Stimulated activated naive CD4-positive, alpha-beta T cell treated with Interleukin-2 at 50 U/mL for 16 hours (primary cell): ENCODE results near the gene COL15A1.

Experiments used
- DNase-seq: peaks from one replicate; lab custom pipeline; 2025; lab: John Stamatoyannopoulos, UW

COL15A1 gene

DNA sequence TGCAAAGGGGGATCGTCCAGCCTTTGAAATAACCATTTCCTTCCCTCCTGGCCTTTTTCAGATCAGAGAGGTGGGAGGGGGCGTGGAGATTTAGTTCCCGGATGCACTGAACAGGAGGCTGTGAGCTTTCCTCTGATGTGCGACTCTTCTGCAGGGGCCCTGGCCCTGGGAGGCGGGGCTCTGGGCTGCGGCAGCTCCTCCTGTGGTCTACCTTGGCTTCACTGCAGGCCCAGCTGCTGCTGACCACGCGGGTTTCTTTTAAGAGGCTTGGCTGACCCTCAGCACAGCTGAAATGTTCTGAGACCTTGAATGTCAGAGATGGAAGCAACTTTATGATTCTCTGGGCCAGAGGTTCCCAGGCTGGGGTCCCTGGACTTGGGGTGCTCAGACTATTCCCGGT is 27.0 kb upstream of the COL15A1 start:
- DNase-seq: no peak

DNA sequence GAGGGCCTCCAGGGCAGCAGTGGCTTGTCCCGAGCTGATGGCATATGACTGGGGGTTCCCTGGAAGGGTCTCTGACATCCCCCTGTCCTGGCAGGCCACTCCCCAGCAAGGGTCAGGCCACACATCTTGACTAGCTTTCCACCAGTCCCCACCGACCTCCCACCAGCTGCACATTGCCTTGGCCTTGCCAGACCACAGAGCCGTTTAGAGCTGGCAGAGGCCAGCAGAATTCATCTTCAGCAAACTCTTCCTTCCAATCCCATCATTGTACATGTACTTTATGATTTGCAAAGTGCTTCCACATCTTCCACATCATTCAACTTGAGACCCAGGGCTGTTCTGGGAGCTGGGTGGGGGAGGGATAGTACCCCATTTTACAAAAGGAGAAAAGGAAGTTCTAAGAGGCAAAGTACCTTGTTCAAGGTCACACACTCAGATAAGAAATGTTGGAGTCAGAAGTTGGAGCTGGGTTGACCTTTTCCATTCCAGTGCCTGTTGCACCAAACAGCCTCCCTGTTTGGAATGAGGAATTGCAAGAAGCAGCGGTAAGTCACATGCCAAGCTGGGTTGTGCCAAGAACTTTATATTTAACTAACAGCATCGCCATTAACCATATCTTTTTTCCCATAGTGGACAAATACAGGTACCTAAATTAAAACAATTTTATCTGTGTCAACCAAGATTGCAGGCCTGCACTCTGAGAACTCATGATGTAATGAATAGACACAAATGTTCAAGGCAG is 25.8 kb upstream of the COL15A1 start:
- DNase-seq: no peak

GRCh38 chr9:98921732-98922131 is 22.0 kb upstream of the COL15A1 start:
- DNase-seq: no peak

DNA sequence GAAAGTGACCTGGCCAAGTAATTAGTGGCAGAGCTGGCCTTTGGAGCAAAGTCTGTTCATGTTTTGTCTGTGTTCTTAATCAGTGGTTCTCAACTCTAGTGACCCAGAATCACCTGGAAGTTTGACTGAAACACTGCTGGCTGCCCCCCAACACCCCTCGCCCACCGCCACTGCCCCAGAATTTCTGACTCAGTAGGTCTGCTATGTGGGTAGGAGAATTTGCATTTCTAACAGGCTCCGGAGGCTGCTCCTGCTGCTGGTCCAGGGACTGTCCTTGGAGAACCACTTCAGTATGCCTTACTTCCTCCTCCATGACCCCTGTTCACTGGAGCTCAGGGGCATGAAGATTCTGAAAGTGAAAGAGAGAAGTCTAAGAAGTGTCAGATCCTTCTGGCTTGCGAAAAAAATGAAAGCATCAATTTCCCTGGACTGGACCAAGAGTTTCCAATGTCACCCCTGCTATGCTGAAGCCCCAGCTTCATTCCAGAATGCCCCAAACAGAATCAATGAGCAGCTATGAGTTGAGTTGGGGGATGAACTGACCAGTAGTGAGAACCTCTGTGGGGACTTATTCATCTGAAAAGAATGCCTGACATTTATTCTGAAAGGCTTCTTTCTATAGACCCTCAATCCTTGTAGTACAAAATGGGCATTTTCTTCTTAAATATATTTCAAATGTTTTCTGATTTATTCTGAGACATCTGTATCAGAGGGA is 20.8 kb upstream of the COL15A1 start:
- no peak for DNase-seq

DNA sequence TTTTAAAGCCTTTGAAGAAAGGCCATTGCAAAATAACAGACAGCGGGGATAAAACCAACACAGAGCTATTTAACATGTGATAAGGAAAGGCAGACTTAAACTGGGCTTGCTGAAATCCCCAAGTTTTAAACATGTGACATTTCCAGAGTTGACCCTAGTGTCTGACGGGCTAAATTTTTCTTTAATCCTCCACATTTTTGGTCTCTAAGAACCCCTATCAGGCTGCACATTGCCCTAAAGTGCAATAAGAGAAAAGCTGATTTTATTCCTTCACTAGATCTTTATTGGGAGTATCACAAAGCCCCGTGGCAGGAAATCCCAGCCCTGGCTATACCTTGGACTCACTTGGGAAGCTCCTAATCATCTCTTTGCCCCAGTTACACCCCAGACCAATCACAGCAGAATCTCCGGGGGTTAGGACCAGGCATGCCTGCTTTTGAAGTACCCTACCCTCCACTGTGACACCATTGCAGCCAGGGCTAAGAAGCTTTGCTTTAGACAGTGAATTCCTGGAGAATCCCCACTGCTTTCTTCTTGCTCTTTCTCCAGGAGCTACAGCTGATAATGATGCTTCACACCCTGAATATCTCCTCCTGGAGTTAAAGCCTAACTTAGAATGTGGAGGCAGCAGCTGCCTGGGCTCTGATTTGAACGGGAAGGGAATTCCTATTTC is 20.1 kb upstream of the COL15A1 start:
- no peak for DNase-seq

- no peak for DNase-seq
Measured at GRCh38 chr9:98924946-98925820, 18.5 kb upstream of the COL15A1 start.

DNA sequence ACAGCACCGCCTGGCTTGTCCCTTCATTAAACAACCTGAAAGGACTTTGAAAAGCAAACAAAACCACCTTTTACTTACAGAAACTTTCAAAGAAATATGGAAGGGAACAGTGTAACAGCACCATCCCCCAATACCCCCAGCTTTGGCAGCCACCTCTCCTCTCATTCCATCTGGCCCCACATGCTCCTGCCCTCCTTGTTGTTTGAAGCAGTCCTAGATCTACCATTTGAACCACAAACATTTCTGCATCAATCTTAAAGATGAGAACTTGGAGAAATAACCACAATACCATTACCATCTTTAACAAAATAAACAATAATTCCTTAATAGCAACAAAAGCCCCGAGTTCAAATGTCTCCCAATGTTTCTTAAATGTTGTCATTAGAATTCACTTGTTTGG is 17.8 kb upstream of the COL15A1 start:
- no peak for DNase-seq

DNA sequence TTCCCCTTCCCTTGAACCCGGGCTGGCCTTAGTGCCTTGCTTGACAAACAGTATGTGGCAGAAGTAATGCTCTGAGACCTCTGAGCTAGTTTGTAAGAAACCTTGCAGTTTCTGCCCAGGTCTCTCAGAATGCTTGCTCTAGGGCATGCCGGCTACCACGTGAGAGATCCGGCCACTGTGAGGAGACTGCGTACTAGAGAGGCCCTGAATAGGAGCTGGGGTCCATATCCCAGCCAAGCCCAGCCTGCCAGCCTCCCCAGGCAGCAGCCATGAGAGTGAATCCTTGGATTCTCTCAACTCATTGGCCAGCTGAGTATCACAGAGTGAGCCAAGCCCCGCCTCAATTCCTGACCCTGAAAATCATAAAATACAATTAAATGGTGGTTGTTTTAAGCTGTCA is 16.0 kb upstream of the COL15A1 start:
- DNase-seq: no peak

DNA sequence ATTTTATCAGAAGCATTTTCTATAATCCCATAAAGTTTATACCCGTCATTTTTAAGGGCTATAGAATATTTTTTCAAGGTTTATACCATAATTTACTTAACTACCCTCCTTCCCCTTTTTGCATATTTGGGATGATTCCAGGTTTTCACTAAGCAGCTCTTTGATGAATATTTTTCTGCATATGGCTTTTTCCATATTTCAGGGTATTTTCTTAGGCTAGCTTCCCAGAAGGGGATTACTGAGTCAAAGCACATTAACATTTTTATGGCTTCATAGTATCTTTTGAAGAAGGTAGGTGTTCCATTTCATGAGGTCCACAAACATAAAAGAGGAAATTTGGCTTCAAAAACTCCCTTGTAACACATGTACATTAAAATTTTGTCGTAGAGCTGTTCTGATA is 14.6 kb upstream of the COL15A1 start:
- DNase-seq: no peak

GRCh38 chr9:98929895-98930341 is 13.8 kb upstream of the COL15A1 start:
- no peak for DNase-seq

DNA sequence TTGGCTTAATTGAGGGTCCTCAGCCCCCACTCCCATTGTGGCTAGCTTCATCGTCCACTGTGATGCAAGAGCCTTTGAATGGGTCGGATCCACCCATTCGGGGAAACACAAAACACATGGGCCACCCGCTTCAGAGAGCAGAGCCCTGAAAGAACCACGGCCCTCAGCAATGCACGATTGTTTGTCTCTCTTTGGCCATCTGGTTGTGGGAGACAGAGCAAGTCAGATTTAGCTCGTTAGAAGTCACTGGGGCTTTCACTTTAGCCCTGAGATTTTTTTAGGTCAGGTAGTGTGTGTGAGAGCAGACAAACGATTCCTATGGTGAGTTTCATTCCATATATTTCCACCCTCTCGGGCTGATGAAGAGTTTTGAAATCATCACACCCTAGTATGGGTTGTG is 12.9 kb upstream of the COL15A1 start:
- DNase-seq: no peak

DNA sequence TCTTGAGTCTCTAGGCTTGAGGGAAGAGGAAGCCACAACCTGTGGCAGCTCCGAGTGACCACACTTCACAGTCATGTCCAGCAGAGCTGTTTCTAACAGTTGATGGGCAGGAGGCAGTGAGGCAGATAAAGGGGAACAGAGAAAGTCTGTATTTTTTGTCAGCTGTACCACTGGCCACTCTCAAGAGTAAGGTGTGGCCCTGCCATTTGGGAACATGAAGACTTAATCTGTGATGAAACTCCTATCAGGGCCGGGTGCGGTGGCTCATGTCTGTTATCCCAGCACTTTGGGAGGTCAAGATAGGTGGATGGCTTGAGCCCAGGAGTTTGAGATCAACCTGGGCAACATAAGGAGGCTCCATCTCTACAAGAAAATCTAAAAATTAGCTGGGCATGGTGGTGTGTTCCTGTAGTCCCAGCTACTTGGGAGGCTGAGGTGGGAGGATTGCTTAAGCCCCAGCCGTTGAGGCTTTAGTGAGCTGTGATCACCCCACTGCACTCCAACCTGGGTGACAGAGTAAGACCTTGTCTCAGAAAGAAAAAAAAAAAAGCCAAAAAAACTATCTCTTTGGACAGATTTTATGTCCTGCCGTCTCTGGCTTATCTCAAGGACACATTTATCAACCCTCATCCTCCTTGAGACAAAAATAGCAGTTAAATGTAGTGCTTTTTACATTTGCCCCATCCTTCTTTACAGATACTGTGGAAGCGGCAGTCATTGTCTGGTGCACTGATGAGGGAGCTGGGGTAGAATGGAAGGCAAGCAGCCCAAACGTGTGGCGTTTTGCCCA is 11.9 kb upstream of the COL15A1 start:
- no peak for DNase-seq

DNA sequence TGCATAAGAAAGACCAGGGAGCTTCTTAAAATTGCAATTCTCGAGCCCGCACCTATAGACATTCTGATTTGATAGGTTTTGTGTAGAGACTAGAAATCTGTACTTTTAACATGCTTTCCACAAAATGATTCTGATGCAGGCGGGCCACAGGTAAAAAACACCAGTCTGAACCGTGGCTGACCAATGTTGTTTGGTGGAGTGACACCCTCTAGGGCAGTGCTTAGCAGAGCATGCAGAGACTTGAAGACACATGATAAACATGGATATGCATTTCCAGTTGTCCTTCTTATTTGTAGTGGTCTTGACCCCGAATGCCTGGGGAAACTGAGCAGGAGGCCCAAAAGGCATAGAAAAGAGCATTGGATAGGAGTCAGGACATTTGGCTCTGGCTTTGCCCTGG is 10.5 kb upstream of the COL15A1 start:
- no peak for DNase-seq

DNA sequence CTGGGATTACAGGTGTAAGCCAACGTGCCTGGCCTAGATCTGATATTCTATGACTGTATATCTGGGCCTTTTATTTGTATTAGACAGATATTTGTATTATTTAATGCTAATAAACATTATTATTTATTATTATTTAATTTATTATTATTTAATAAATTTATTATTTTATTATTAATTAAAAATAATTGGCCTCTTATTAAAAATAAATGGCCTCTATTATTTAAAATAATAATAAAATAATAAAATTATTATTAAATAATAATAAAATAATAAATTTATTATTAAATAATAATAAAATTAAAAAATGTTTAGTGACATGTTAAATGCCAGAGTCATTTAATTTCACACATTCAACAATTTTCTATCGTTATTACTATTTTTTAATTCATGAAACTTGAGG is 9.8 kb upstream of the COL15A1 start:
- DNase-seq: no peak

DNA sequence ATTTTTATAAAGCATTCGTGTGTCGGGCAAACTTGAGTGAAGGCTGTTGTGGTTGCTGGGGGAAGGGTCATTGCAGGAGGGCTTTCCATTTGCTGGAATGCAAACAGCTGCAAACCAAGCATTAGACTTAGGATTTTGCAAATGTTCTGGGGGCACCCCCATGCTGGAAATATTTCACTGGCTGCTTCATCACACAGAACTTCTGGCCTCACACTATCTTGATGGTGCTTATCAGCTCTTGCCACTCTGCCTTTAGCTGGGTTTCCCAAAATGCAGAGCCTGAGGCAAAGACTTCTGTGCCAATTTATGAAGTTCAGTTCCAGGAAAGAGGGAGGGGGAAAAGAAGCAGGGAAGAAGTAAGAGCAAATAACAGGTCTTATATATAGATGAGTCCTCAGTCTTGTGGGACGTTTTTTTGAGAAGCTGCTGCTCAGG is 8.6 kb upstream of the COL15A1 start:
- DNase-seq: no peak

- DNase-seq: no peak
Measured at GRCh38 chr9:98940276-98940675, 3.4 kb upstream of the COL15A1 start.

DNA sequence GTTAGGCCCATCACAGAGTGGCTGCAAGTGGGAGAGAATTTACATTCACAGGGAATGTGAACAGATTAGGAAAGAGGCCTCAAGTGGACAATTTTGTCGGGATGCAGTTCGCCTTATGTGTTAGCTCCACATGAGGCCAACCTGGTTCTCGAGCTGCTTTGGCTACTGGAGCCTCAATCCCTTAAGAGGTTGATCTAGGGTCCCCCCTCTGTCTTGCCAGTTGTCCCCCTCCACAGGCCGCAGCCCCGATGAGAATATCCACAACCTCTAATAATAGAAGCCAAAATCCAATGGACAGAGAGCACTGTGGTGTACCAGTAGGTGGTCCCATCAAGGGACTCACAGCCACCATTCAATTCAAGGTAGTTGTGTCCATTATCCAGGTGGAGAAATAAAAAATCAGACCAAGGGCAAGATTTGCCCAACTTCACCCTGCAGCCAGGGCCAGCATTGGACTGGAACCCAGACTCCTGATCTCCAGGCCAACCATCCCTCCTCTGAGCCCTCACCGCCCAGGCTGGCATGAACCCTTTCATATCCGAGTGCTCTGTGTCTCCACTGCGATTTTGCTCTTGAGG is 1.7 kb upstream of the COL15A1 start:
- no peak for DNase-seq

GRCh38 chr9:98942906-98943681 is 613 bp upstream of the COL15A1 start:
- no peak for DNase-seq

DNA sequence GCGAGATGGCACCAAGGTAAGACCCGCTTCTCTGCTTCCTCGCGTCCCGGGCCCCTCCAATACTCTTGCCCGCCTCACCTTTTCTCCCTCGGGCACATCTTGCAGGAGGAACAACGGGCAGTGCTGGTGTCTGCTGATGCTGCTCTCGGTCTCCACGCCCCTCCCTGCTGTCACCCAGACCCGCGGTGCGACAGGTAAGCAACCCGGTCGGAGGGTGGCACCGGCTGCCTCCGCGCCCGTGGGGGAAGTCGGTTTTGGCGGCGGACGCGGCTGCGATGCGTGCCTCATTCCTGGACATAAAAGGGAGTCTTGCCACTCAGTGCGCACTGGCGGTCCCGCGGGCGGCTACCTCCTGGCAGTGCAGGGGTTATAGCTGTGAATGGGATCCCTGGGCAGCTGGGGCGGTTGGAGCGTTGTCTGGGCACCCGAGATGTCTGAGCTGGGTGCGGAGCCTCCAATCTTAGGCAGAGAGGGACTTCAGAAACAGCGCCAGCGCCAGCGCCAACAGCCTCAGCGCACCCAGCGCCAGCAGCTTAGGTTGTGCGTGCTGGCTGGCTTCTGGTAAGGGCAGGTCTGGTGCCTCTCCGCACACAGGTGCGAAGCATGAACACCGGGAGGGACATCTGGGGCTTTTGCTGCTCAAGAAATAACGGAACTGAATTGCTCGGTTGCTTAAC is 488 bp downstream of the COL15A1 start:
- no peak for DNase-seq

GRCh38 chr9:98944734-98945074 is 997 bp downstream of the COL15A1 start:
- DNase-seq: no peak
